HG03354 (cell line): ENCODE measurements around the gene CDY1B.
"Not testable (repeated sequence)": the region's sequence is repeated elsewhere in the genome, so short reads cannot be mapped to it uniquely, and the experiment has no call there.

Source experiments
- ATAC-seq: cut with Tn5 transposase; IDR thresholded peaks from one replicate; pipeline ENCODE4 v1.9.1; 2021; ENCODE audit warnings: mild to moderate bottlenecking; ENCODE audit not compliant: unreplicated experiment, poor library complexity, severe bottlenecking

Gene CDY1B

GRCh38 chrY:24047919-24048318, at the start of gene CDY1B:
CDY1B (minus strand) TSS chrY:24048019; CDS start chrY:24047688, 331 bp downstream.
- ATAC-seq, result not testable (repeated sequence)

- ATAC-seq, result not testable (repeated sequence)
Measured at GRCh38 chrY:24049525-24049924, 1.7 kb upstream of the CDY1B start.

GRCh38 chrY:24043209-24043608, 4.6 kb downstream of the CDY1B start:
- ATAC-seq, result not testable (repeated sequence)

- ATAC-seq, result not testable (repeated sequence)
Measured at GRCh38 chrY:24039008-24039718, 8.7 kb downstream of the CDY1B start.

- not testable (repeated sequence) for ATAC-seq
Measured at GRCh38 chrY:24026212-24027103, 21.4 kb downstream of the CDY1B start.
